ENCODE data around the gene MEAF6.
A peak's percentile ranks its signal among the peaks of the same experiment; 100 is the strongest.

Gene MEAF6

DNA sequence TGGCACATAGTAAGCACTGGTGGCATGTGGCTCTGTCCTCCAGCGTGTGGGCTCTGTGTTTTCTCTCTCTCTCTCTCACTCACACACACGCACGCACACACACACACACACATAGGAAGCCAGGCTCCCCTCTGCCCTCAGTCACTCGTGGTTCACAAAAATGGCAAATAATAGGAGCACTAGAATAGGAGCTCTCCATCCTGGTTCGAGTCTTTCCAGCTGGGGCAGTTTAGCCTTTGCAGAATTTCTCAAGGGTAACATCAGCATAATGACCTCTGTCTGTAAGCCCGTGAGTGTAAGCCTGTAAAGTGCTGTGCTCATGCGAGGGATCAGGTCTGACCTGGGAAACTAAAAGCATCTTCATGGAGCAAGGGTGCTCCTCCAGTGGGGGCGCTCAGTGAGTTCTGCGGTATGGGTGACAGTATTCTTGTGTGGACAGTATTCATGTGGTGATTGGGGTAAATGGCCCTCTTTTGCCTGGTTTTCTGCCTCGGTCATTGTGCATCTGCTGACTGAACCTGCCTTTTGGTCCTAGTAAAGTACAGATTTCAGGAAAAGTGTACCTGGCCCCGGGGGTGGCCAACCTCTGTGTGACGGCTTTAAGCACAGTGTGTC lies 41.0 kb downstream of the MEAF6 start:
- Mint-ChIP-seq H3K9me3 (no peaks in the 10 kb centered on the region), H3K4me3 (peak overlapping the region; percentile 97), H3K27me3 (no peaks in the 10 kb centered on the region), H3K36me3 (peaks cover 35% of the 10 kb centered on the region), H3K4me1 (peaks cover 45% of the 10 kb centered on the region), H3K27ac (no peak overlapping the region)
- no peak for ATAC-seq

- Mint-ChIP-seq H3K27ac (no peak overlapping the region), H3K9me3 (no peaks in the 10 kb centered on the region), H3K4me1 (peaks cover 39% of the 10 kb centered on the region), H3K27me3 (no peaks in the 10 kb centered on the region), H3K36me3 (peaks cover 30% of the 10 kb centered on the region), H3K4me3 (no peak overlapping the region)
- no peak for ATAC-seq
Measured at GRCh38 chr1:37472994-37473393, 41.6 kb downstream of the MEAF6 start.

DNA sequence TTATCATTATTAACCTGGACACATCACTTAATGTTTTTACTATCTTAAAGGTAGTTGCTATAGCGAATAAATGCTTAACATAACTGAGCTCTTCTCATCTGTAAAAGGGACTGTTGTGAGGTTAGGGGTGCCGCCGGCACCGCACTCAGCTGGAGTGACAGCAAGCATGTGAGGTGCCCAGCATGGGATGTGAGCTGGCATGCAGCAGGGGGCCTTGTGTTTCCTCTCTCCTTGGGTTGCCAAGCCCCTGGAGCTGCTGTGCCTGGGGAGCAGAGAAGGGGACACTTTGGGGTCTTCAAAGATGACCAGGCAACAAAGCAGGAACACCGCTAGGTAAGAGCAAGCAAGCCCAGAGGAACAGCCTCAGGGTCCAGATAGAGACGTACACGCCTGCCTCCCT lies 42.3 kb downstream of the MEAF6 start:
- H3K36me3 Mint-ChIP-seq: peaks cover 23% of the 10 kb centered on the region
- H3K27ac Mint-ChIP-seq: peak overlapping the region; percentile 5
- ATAC-seq: no peak
- no peaks in the 10 kb centered on the region for H3K27me3 Mint-ChIP-seq
- peaks cover 34% of the 10 kb centered on the region for H3K4me1 Mint-ChIP-seq
- H3K9me3 Mint-ChIP-seq: no peaks in the 10 kb centered on the region
- H3K4me3 Mint-ChIP-seq: no peak overlapping the region

DNA sequence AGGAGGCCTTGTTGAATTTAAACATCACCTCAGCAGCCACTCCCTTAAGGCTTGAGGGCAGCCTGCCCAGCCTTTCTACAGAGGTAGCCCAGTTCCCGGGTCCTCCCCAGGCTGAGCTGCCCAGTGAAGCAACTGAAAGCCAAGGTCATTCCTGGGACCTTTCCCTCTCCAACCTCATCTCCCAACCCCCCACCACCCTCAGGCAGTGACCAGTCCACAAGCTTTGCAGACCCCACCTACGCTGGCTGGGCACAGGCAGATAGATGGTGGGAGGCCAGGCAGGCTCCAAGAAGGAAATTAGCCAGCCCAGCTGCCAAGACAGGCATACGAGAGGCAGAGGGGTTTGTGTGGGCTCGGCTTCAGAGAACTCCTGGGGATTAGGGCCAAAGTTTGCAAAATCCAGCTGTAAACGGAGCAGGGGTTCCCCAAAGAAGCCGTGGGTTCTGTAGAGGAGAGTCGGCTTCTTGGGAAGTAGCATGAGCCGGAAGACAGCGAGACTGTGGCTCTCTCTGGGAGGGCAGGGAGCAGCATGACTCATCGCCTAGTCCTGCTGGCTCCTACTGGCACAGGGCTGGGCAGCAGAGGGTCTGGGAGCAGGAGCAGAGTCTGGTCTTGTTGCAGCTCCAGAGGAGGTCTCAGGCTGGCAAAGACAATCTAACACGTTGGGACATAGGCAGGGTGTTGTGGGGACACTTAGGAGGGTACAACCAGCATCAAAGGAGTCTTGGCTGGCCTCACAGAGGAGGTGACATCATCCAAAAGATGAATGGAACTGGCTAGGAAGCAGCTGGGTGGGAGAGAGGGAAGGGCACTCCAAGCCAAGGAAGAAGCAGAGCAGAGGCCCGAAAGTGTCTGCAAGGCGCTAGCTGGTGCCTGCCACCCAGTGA lies 43.0 kb downstream of the MEAF6 start:
- H3K4me1 Mint-ChIP-seq: peaks cover 34% of the 10 kb centered on the region
- H3K9me3 Mint-ChIP-seq: no peaks in the 10 kb centered on the region
- no peak overlapping the region for H3K4me3 Mint-ChIP-seq
- ATAC-seq: no peak
- H3K27ac Mint-ChIP-seq: peak overlapping the region; percentile 5
- H3K36me3 Mint-ChIP-seq: peaks cover 16% of the 10 kb centered on the region
- no peaks in the 10 kb centered on the region for H3K27me3 Mint-ChIP-seq

DNA sequence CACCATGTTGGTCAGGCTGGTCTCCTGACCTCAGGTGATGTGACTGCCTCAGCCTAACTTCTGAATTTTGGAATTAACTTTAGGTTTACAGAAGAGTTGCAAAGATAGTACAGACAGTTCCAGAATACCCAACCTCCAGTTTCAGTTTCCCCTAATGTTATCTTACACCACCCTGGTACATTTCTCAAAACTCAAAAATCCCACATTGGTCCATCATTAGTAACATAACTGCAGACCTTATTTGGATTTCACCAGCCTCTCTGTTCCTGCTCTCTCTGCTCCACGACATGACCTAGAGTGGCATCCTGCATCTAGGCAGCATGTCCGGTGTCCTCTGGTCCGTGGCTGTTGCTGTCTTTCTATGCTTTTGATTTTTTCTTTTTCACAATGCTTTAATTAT lies 45.2 kb downstream of the MEAF6 start:
- no peaks in the 10 kb centered on the region for H3K36me3 Mint-ChIP-seq
- no peaks in the 10 kb centered on the region for H3K9me3 Mint-ChIP-seq
- H3K27me3 Mint-ChIP-seq: no peaks in the 10 kb centered on the region
- H3K27ac Mint-ChIP-seq: no peak overlapping the region
- H3K4me1 Mint-ChIP-seq: peaks cover 29% of the 10 kb centered on the region
- no peak overlapping the region for H3K4me3 Mint-ChIP-seq
- ATAC-seq: no peak

DNA sequence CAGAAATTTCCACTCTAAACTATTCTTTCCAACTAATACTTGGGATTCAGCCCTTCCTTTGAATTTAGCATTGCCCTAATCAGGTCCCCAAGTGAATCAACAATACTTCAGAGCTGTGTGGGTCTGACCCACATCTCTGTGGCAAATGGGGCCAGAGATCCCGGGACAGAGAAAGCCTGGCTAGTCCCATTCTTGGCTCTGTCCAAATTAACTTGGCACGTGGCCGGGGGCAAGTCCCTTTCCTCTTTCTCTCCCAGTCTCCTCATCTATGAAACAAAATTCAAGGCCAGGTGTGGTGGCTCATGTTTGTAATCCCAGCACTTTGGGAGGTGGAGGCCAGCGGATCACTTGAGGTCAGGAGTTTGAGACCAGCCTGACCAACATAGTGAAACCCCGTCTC lies 46.5 kb downstream of the MEAF6 start:
- Mint-ChIP-seq H3K4me3 (no peak overlapping the region), H3K27ac (no peak overlapping the region), H3K4me1 (peaks cover 19% of the 10 kb centered on the region), H3K27me3 (no peaks in the 10 kb centered on the region), H3K36me3 (no peaks in the 10 kb centered on the region), H3K9me3 (no peaks in the 10 kb centered on the region)
- no peak for ATAC-seq

- ATAC-seq: no peak
Measured at GRCh38 chr1:37465593-37466517, 48.7 kb downstream of the MEAF6 start.

GRCh38 chr1:37464443-37464842 lies 50.1 kb downstream of the MEAF6 start:
- H3K9me3 Mint-ChIP-seq: no peaks in the 10 kb centered on the region
- no peak for ATAC-seq
- peaks cover 3% of the 10 kb centered on the region for H3K4me1 Mint-ChIP-seq
- no peak overlapping the region for H3K27ac Mint-ChIP-seq
- H3K4me3 Mint-ChIP-seq: no peak overlapping the region
- no peaks in the 10 kb centered on the region for H3K36me3 Mint-ChIP-seq
- H3K27me3 Mint-ChIP-seq: no peaks in the 10 kb centered on the region

More at GRCh38 chr1:37465593-37466517, 48.7 kb downstream of the MEAF6 start:
- H3K36me3 Mint-ChIP-seq: no peaks in the 10 kb centered on the region
- peaks cover 7% of the 10 kb centered on the region for H3K4me1 Mint-ChIP-seq
- no peaks in the 10 kb centered on the region for H3K27me3 Mint-ChIP-seq
- no peak overlapping the region for H3K27ac Mint-ChIP-seq
- no peak overlapping the region for H3K4me3 Mint-ChIP-seq
- no peaks in the 10 kb centered on the region for H3K9me3 Mint-ChIP-seq

DNA sequence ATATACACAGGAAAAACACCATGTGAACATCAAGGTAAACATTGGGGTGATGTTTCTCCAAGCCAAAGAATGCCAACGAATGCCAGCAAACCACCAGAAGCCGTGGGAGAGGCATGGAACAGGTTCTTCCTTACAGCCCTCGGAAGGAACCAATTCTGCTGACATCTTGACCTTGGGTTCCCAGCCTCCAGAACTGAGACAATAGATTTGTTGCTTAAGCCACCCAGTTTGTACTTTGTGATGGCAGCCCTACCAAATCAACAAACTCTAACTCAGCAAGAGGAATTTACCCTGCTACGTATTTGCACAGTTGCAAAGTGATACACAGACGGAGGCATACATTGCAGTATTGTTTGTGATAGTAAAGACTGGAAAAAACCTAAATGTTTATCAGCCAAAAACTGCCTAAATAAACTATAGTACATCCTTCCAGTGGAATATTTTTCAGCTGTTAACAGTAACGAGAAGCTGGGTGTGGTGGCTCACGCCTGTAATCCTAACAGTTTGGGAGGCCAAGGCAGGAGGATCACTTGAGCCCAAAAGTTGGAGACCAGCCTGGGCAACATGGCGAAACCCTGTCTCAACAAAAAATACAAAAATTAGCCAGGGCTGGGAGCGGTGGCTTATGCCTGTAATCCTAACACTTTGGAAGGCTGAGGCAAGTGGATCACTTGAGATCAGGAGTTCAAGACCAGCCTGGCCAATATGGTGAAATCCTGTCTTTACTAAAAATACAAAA lies 52.7 kb downstream of the MEAF6 start:
- no peaks in the 10 kb centered on the region for H3K36me3 Mint-ChIP-seq
- no peak for ATAC-seq

DNA sequence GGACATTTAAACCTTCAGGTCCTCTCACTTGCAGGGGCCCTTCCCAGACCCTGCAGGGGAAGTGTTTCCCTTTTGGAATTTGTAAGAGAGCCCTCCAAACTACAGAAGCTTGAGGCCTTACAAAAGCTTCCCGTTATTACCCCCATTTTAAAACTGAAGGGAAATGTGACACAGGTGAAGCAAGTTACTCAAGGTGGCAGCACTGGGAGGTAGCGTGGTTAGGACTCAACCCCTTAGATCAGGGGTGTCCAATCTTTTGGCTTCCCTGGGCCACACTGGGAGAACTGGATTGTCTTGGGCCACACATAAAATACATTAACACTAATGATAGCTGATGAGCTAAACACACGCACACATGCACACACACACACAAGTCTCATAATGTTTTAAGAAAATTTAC lies 56.0 kb downstream of the MEAF6 start:
- Mint-ChIP-seq H3K9me3 (no peaks in the 10 kb centered on the region), H3K4me1 (peaks cover 8% of the 10 kb centered on the region), H3K27ac (no peak overlapping the region), H3K27me3 (no peaks in the 10 kb centered on the region), H3K36me3 (no peaks in the 10 kb centered on the region), H3K4me3 (no peak overlapping the region)
- ATAC-seq: no peak

More for the DNA sequence above, 52.7 kb downstream of the MEAF6 start:
- Mint-ChIP-seq H3K9me3 (no peaks in the 10 kb centered on the region), H3K27ac (no peak overlapping the region), H3K4me1 (no peaks in the 10 kb centered on the region), H3K27me3 (no peaks in the 10 kb centered on the region), H3K4me3 (no peak overlapping the region)

- no peaks in the 10 kb centered on the region for H3K9me3 Mint-ChIP-seq
- no peak for ATAC-seq
- no peaks in the 10 kb centered on the region for H3K36me3 Mint-ChIP-seq
- no peaks in the 10 kb centered on the region for H3K27me3 Mint-ChIP-seq
- peaks cover 8% of the 10 kb centered on the region for H3K4me1 Mint-ChIP-seq
- no peak overlapping the region for H3K4me3 Mint-ChIP-seq
- H3K27ac Mint-ChIP-seq: no peak overlapping the region
Measured at GRCh38 chr1:37456614-37457013, 58.0 kb downstream of the MEAF6 start.

DNA sequence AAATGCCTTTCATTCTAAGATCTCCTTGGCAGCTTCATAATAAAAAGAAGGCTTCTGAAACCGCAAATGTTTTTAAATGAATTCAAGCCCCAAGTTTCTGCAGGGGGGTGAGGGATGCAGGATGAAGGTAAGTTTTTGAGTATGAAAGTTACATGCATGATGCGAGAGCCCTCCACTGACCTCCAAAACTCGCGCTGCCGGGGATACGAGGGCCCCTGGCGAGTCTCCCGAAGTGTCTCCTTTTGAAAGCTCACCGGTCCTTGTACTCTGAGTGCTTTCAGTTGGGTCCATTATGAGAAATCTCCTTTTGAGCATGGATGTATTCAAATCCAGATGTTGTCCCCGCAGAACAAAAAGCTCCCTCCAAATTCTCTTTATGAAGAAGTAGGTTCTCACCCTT lies 59.0 kb downstream of the MEAF6 start:
- Mint-ChIP-seq H3K27me3 (no peaks in the 10 kb centered on the region), H3K27ac (peak overlapping the region; percentile 71), H3K36me3 (no peaks in the 10 kb centered on the region), H3K9me3 (no peaks in the 10 kb centered on the region), H3K4me3 (no peak overlapping the region), H3K4me1 (peaks cover 10% of the 10 kb centered on the region)
- ATAC-seq: no peak

GRCh38 chr1:37453647-37454046 lies 60.9 kb downstream of the MEAF6 start:
- Mint-ChIP-seq H3K27ac (no peak overlapping the region), H3K9me3 (no peaks in the 10 kb centered on the region), H3K36me3 (no peaks in the 10 kb centered on the region), H3K4me3 (no peak overlapping the region), H3K27me3 (peaks cover 3% of the 10 kb centered on the region), H3K4me1 (peaks cover 19% of the 10 kb centered on the region)
- no peak for ATAC-seq

- peaks cover 8% of the 10 kb centered on the region for H3K27me3 Mint-ChIP-seq
- no peaks in the 10 kb centered on the region for H3K36me3 Mint-ChIP-seq
- no peaks in the 10 kb centered on the region for H3K9me3 Mint-ChIP-seq
- H3K4me1 Mint-ChIP-seq: peaks cover 19% of the 10 kb centered on the region
- no peak for ATAC-seq
- H3K27ac Mint-ChIP-seq: no peak overlapping the region
- no peak overlapping the region for H3K4me3 Mint-ChIP-seq
Measured at GRCh38 chr1:37452416-37452815, 62.1 kb downstream of the MEAF6 start.

- Mint-ChIP-seq H3K4me1 (peaks cover 23% of the 10 kb centered on the region), H3K27me3 (peaks cover 21% of the 10 kb centered on the region), H3K27ac (peak overlapping the region; percentile 53), H3K36me3 (peaks cover 4% of the 10 kb centered on the region), H3K4me3 (no peak overlapping the region), H3K9me3 (no peaks in the 10 kb centered on the region)
- ATAC-seq: peak; percentile 56
Measured at GRCh38 chr1:37449936-37450335, 64.6 kb downstream of the MEAF6 start.

All from stimulated activated memory B cell treated with anti-CD40 and anti-IgM and Interleukin-4, amounts not matched to agents 10 μg/mL and 1 μg/mL and 100 μg/mL, for 72 hours (primary cell).